ENCODE measurements around the gene STARD5. TPM values are rescaled to one million over a fixed set of nuclear protein-coding genes. Genes with fewer than 3 reads are reported as not detected.

STARD5 gene
- total and polyA plus RNA-seq, 2 of the 4 experiments (the other 2 are of a cell fraction), result 5.0 to 22.8 TPM

DNA sequence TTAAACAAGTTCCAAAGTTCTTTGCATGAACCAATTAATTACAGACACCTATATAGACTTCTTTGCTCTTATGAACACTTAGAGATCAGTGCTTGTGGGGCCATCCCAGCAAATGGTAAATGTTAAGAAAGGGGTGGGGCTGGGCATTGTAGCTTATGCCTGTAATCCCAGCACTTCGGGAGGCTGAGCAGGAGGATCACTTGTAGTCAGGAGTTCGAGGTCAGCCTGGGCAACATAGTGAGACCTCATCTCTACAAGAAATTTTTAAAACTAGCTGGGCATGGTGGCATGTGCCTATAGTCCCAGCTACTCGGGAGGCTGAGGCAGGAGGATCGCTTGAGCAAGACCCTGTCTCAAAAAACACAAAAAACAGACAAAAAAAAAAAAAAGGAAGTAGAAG lies 19.4 kb upstream of the STARD5 start:
- Histone ChIP-seq H3K36me3 (ENCODE audit: control insufficient read depth, insufficient read depth, low read length) (no peaks in the 10 kb centered on the region), H3K4me1 (ENCODE audit: control insufficient read depth, insufficient read depth, low read length) (peaks cover 5% of the 10 kb centered on the region; the same call in 1 of the 2 replicates), H2BK20ac (ENCODE audit: low read depth, low read length) (no peak overlapping the region), H3K27ac (ENCODE audit: insufficient read depth, low read length) (no peak overlapping the region), H3K9ac (ENCODE audit: low read depth, low read length) (no peak overlapping the region), H2BK15ac (ENCODE audit: low read depth, low read length) (no peak overlapping the region), H3K9me3 (ENCODE audit: control insufficient read depth, insufficient read depth, low read length) (no peaks in the 10 kb centered on the region), H4K91ac (ENCODE audit: insufficient read depth, low read depth, low read length) (no peak overlapping the region), H3K27me3 (ENCODE audit: control insufficient read depth, insufficient read depth, low read length) (no peaks in the 10 kb centered on the region; the same call in none of the 2 replicates), H2BK5ac (ENCODE audit: low read depth, low read length, poor library complexity, severe bottlenecking) (no peak overlapping the region), H3K14ac (replicated peaks; ENCODE audit: low read depth, low read length) (no peak overlapping the region), H3K9me1 (ENCODE audit: insufficient read depth, low read length) (no peaks in the 10 kb centered on the region), H3K4me2 (ENCODE audit: low read depth, low read length) (no peak overlapping the region), H3K4ac (ENCODE audit: low read depth, low read length) (no peak overlapping the region), H3K18ac (ENCODE audit: low read depth, low read length) (no peak overlapping the region), H4K8ac (ENCODE audit: low read depth in 2 of 2, low read length in 2 of 2) (no peak overlapping the region), H3K56ac (ENCODE audit: extremely low read depth, insufficient read depth, low read length) (no peak overlapping the region), H3K4me3 (ENCODE audit: insufficient read depth, low read depth, low read length) (no peak overlapping the region), H4K20me1 (ENCODE audit: insufficient read depth, low read length) (no peaks in the 10 kb centered on the region), H4K5ac (ENCODE audit: low read depth, low read length) (no peak overlapping the region), H2AK5ac (ENCODE audit: low read depth, low read length) (no peak overlapping the region), H3K79me1 (ENCODE audit: low read depth in 1 of 2, low read length in 2 of 2) (no peaks in the 10 kb centered on the region), H2BK120ac (ENCODE audit: low read depth, low read length) (no peak overlapping the region), H2AK9ac (replicated peaks; ENCODE audit: low read depth, low read length, poor library complexity) (no peak overlapping the region), H2AFZ (replicated peaks; ENCODE audit: low read length, poor library complexity) (no peak overlapping the region), H3K23ac (ENCODE audit: low read depth, low read length) (no peak overlapping the region)
- in situ Hi-C loops (cut with MboI; ENCODE audit: low sequenced_read_pairs) (loop anchor here (10.0 kb wide), 1 partner anchor 51 kb away; no protein-coding TSS in a partner anchor), intact Hi-C loops (cut with micrococcal nuclease) (loop anchor here (5.0 kb wide), 1 partner anchor 39 kb away; no protein-coding TSS in a partner anchor), dilution Hi-C loops (cut with HindIII; ENCODE audit: low sequenced_read_pairs, unreplicated experiment) (no loop called here)
- CTCF ChIA-PET, result no interaction called here
- ATAC-seq (ENCODE audit: low read depth) (no peak), DNase-seq (no peak)
- no TSS peak for BruUV-seq (replicated peaks)
- TF ChIP-seq CEBPB (IDR thresholded peaks at IDR 0.05; ENCODE audit: low read depth, low read length) (no peak), NFE2L2 (IDR thresholded peaks at IDR 0.05; ENCODE audit: low read depth, low read length) (no peak), POLR2A (IDR thresholded peaks at IDR 0.05; ENCODE audit: low read depth, low read length) (no peak), CHD1 (IDR thresholded peaks at IDR 0.05; ENCODE audit: low read depth, low read length) (no peak), MXI1 (IDR thresholded peaks at IDR 0.05; ENCODE audit: borderline replicate concordance, low read depth, low read length) (no peak), RFX5 (IDR thresholded peaks at IDR 0.05; ENCODE audit: low read depth, low read length) (no peak), RAD21 (IDR thresholded peaks at IDR 0.05; ENCODE audit: low read length) (no peak), FOS (IDR thresholded peaks at IDR 0.05; ENCODE audit: low read depth, low read length) (no peak), MAFK (IDR thresholded peaks at IDR 0.05; ENCODE audit: low read depth, low read length) (no peak), BHLHE40 (IDR thresholded peaks at IDR 0.05; ENCODE audit: low read depth, low read length) (no peak), SMC3 (IDR thresholded peaks at IDR 0.05; ENCODE audit: low read depth, low read length) (no peak), RCOR1 (IDR thresholded peaks at IDR 0.05; ENCODE audit: insufficient replicate concordance, low read length) (no peak), MAZ (IDR thresholded peaks at IDR 0.05; ENCODE audit: borderline replicate concordance, low read depth, low read length) (no peak)
- TF ChIP-seq, protein P1, sequence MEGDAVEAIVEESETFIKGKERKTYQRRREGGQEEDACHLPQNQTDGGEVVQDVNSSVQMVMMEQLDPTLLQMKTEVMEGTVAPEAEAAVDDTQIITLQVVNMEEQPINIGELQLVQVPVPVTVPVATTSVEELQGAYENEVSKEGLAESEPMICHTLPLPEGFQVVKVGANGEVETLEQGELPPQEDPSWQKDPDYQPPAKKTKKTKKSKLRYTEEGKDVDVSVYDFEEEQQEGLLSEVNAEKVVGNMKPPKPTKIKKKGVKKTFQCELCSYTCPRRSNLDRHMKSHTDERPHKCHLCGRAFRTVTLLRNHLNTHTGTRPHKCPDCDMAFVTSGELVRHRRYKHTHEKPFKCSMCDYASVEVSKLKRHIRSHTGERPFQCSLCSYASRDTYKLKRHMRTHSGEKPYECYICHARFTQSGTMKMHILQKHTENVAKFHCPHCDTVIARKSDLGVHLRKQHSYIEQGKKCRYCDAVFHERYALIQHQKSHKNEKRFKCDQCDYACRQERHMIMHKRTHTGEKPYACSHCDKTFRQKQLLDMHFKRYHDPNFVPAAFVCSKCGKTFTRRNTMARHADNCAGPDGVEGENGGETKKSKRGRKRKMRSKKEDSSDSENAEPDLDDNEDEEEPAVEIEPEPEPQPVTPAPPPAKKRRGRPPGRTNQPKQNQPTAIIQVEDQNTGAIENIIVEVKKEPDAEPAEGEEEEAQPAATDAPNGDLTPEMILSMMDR (conservative IDR thresholded peaks at IDR 0.05; ENCODE audit: low read depth, low read length), result no peak
- TF ChIP-seq, protein P2, sequence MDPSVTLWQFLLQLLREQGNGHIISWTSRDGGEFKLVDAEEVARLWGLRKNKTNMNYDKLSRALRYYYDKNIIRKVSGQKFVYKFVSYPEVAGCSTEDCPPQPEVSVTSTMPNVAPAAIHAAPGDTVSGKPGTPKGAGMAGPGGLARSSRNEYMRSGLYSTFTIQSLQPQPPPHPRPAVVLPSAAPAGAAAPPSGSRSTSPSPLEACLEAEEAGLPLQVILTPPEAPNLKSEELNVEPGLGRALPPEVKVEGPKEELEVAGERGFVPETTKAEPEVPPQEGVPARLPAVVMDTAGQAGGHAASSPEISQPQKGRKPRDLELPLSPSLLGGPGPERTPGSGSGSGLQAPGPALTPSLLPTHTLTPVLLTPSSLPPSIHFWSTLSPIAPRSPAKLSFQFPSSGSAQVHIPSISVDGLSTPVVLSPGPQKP (IDR thresholded peaks at IDR 0.05; ENCODE audit: borderline replicate concordance, low read depth, low read length), result no peak
- TF ChIP-seq, protein P3, sequence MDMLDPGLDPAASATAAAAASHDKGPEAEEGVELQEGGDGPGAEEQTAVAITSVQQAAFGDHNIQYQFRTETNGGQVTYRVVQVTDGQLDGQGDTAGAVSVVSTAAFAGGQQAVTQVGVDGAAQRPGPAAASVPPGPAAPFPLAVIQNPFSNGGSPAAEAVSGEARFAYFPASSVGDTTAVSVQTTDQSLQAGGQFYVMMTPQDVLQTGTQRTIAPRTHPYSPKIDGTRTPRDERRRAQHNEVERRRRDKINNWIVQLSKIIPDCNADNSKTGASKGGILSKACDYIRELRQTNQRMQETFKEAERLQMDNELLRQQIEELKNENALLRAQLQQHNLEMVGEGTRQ (IDR thresholded peaks at IDR 0.05; ENCODE audit: low read depth, low read length), result no peak
- POLR2A ChIA-PET (ENCODE audit: unreplicated experiment), result no interaction called here
- no CpG with 5 or more reads among the region's 4 CpGs for WGBS, 2 experiments (ENCODE audit: extremely low coverage in 2 of 2, insufficient read length in 1 of 2)

Measured in IMR-90 (cell line).